SKM-1 (cell line): Measurements from ENCODE around the gene PNPLA6.

ENCODE experiments used
- DNase-seq: peaks from one replicate; lab custom pipeline; 2025; ENCODE audit not compliant: unreplicated experiment; lab: John Stamatoyannopoulos, UW

Gene PNPLA6

DNA sequence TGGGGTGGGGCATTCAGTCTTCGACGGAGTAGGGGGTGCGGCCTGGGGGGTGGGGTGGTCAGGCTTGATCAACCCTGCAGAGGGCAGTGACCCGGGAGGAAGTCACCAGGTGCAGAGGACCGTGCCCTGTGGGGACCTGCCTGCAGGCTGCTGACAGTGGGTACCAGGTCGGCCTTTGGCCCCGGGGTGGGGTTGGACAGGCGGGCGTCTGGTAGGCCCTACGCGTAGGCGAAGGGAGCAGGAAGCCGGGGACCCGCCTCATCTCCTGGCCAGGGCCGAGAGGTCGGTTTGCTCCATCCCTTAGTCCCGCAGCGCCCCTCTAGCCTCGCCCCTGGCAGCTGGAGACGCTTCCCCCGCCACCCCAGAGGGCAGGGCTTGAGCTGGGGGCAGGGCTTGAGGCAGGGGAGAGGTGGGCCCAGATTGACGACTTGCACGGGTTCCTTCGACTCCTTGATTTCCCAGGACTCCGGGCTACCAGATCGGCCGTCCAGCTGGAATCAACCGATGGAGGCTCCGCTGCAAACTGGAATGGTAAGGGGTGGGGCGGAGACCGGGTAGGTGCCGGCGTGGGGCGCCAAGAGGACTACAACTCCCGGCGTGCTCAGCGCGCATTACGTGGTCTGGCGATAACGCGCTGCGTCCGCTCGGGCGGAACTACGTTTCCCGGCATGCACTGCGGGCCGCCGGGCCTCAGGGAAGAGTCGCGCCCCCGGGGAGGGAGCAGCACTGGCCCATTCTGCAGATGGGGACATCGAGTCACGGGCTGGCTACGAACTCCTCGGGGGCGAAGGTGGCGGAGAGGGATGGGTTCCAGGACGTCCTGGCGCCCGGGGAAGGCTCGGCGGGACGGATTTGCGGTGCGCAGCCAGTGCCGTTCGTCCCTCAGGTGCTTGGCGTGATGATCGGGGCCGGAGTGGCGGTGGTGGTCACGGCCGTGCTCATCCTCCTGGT is at the start of gene PNPLA6:
PNPLA6 (plus strand) TSS at position 671 of the 951 bp plus-strand sequence; CDS start at position 743, 72 bp downstream.
- peak; percentile 70 for DNase-seq

- no peak for DNase-seq
Observed at GRCh38 chr19:7486923-7487322, 48.6 kb upstream of the PNPLA6 start.

- peak; percentile 52 for DNase-seq
Observed at GRCh38 chr19:7488736-7489353, 46.7 kb upstream of the PNPLA6 start, which contains the start of gene PEX11G. Gene PEX11G, minus strand, starts transcription at chr19:7489035. Its CDS starts 25 bp downstream, at chr19:7489010.

GRCh38 chr19:7489609-7490044 is 45.9 kb upstream of the PNPLA6 start:
- no peak for DNase-seq

DNA sequence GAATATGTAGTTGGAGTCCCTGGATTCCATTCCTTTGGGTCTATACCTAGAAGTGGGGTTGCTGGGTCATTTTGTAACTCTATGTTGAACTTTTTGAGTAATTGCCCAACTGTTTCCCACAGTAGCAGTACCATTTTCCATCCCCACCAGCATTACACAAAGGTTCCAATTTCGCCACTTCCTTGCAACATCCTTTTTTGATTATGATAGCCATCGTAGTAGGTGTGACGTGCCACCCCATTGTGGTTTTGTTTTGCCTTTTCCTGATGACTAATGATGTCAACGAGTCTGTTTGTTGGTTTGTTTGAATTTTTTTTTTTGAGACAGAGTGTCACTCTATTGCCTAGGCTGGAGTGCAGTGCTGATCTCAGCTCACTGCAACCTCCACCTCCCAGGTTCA is 43.4 kb upstream of the PNPLA6 start:
- peak; percentile 87 for DNase-seq

GRCh38 chr19:7492558-7492957 is 43.0 kb upstream of the PNPLA6 start:
- DNase-seq, result no peak

- no peak for DNase-seq
Observed at GRCh38 chr19:7494416-7495098, 41.0 kb upstream of the PNPLA6 start.

- DNase-seq, result peak; percentile 17
Observed at GRCh38 chr19:7497292-7497691, 38.2 kb upstream of the PNPLA6 start.

DNA sequence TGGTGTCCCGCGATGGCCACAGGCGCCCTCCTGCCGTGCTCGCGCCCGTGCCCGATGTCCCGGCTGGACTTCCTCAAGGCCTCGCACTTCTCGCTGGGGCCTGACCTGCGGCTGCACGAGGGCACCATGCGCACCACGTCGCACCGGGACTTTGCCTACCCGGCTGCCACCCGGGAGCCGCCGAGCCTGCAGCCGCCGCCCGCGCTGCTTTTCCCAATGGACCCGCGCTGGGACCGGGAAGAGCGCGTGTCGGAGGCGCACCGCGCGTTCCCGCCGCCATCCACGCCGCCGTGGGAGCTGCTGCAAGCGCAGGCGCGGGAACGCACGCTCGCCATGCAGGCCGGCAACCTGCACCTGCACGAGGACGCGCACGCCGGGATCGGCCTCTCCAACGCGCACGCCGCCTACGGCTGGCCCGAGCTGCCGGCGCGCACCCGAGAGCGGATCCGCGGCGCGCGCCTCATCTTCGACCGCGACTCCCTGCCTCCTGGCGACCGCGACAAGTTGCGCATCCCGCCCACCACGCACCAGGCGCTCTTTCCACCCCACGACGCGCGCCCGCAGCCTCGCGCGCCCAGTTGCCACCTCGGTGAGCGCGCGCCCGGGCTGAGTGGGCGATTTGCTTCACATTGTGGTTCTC is 34.6 kb upstream of the PNPLA6 start:
- peak; percentile 21 for DNase-seq

DNA sequence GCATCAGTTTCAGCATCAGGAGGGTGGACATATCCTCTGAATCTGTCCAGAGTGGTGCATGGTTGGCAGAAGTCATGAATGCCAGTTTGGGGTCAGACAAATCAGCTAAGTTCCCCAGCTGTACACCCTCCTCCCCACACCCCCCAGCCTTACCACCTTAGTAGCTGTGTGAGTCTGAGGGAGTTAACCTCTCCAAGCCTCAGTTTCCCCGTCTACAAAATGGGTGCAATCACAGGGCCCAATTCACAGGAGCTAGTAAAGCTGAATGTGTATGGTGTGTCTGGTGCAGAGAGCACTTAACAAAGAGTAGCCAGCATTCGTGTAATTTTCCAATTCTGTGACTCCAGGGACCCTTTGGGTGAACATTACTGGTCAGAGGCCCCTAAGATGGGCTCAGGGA is 33.0 kb upstream of the PNPLA6 start:
- no peak for DNase-seq

GRCh38 chr19:7504684-7505083 is 30.8 kb upstream of the PNPLA6 start:
- no peak for DNase-seq

- DNase-seq, result no peak
Observed at GRCh38 chr19:7505288-7505681, 30.2 kb upstream of the PNPLA6 start.

DNA sequence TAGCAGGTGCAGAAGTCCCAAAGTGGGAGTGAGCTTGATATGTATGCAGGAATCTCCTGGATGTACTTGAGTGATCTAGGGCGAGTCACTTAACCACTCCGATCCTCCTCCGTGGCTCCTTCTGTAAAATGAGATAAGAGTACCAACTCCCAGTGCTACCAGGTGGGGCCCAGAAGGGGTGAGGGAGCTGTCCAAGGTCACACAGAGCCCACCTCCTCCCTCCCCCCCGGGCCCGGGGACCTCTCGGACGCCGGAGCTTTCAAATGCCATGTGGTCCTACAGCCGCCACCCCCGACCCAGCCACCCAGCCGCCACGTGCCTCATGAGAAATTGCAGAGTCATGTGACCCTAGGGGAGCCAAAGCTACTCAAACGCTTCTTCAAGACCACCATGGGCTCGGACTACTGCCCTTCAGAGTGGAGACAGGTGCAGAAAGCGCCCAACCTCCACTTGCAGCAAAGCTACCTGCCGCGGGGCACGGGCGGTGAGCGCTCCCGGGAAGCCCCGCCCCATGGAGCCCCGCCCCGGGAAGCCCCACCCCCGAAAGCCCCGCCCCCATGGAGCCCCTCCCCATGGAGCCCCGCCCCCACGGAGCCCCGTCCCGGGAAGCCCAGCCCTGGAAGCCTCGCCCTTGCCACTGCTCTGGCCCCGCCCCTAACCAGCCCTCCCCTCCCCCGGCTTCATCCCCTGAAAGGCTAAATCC is 29.7 kb upstream of the PNPLA6 start:
- no peak for DNase-seq

GRCh38 chr19:7506385-7507328 is 28.9 kb upstream of the PNPLA6 start:
- DNase-seq, result peak; percentile 94

GRCh38 chr19:7507884-7508283 is 27.6 kb upstream of the PNPLA6 start:
- DNase-seq, result peak; percentile 48

DNA sequence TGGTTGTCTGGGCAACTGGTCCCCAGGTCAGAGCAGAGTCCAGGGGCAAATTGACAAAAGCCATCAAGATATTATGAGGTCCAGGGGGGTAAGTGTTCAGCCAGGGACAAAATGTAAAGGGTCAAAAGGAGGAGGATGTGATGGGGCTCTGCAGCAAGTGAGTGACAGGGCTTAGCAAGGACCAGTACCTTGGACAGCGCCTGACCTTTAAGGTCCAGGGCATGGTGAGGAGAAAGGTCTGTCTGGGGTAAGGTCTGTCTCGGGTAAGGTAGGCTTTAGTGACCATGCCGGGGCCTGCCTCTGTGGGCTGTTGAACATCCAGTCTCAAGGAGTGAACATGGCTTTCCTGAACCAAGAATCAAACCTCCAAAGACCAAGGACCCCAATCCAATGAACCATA is 25.9 kb upstream of the PNPLA6 start:
- DNase-seq, result no peak

- no peak for DNase-seq
Observed at GRCh38 chr19:7512400-7512851, 23.1 kb upstream of the PNPLA6 start.

DNA sequence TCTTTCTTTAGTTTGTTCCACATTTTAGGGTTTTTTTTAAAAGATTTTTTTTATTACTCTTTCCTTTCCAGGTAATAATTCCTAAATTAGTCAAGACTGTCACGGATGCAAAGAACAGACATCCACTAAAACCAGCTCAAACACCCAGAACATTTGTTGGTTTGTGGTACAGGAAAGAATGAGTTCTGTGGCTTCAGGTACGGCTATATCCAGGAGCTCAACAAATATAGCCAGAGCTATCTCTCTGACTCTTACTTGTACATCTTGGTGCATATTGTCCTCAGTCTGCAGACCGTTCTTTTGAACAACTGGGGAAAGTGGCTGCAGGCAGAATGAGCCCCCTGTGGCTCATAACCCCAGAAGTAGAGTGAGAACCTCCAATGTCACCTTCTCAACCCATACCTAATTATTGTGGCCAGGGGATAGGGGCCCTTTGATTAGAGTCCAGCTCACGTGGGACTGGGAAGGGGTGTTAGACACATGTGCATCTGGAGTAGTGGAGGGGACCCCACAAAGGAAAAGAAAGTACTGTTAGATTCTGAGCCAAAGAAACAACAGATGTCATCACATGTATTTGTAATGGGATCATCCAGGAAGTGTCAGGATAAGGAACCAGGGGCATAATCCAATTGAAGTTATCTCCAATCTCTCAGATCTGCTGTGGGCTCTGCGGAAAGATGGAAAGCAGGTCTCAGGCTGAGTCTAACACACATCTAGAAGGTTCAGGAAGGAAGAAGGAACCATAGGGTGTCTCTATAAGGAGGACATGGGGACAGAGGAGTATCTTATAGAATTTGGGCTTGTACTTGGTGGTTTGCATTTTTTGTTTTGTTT is 21.5 kb upstream of the PNPLA6 start:
- no peak for DNase-seq
